DOHH2 (cell line): ENCODE data around the gene ADAMTSL4.

ENCODE experiments used
- H3F3A ChIP-seq: fragments of 200-600 bp; sonication (generic), shearing (Covaris generic); 2 replicates; pipeline ENCODE4 v1.6.0; 2016; ENCODE audit warnings: antibody characterized with exemption, mild to moderate bottlenecking; ENCODE audit not compliant: control insufficient read depth, insufficient read depth
- H3K27ac ChIP-seq: fragments of 200-600 bp; sonication (generic); 2 replicates; pipeline ENCODE4 v1.5.1; 2014; ENCODE audit warnings: low read depth, mild to moderate bottlenecking, low read length, moderate library complexity
- H3K27me3 ChIP-seq: fragments of 200-600 bp; sonication (generic); 2 replicates; pipeline ENCODE4 v1.6.1; 2014; ENCODE audit warnings: mild to moderate bottlenecking, low read length, mixed read lengths; ENCODE audit not compliant: control insufficient read depth
- H3K36me3 ChIP-seq: fragments of 200-600 bp; sonication (generic); 2 replicates; pipeline ENCODE4 v1.6.1; 2014; ENCODE audit warnings: mild to moderate bottlenecking, low read length, moderate library complexity, mixed read lengths; ENCODE audit not compliant: control insufficient read depth
- H3K4me1 ChIP-seq: fragments of 200-600 bp; sonication (generic); 2 replicates; pipeline ENCODE4 v1.6.1; 2014; ENCODE audit warnings: mild to moderate bottlenecking, low read length, mixed read lengths; ENCODE audit not compliant: control insufficient read depth
- H3K4me2 ChIP-seq: fragments of 200-600 bp; sonication (generic); 2 replicates; pipeline ENCODE4 v1.6.0; 2014; ENCODE audit warnings: mild to moderate bottlenecking, low read length, moderate library complexity
- H3K4me3 ChIP-seq: fragments of 200-600 bp; sonication (generic); 2 replicates; pipeline ENCODE4 v1.5.1; 2014; ENCODE audit warnings: mild to moderate bottlenecking, low read length, mixed read lengths
- H3K79me2 ChIP-seq: fragments of 200-600 bp; sonication (generic); 2 replicates; pipeline ENCODE4 v1.6.1; 2014; ENCODE audit warnings: mild to moderate bottlenecking, low read length, mixed read lengths; ENCODE audit not compliant: control insufficient read depth
- H3K9me2 ChIP-seq: fragments of 200-600 bp; sonication (generic); replicated peaks from 2 replicates; pipeline ENCODE4 v1.6.1; 2014; ENCODE audit warnings: mild to moderate bottlenecking, low read length, mixed read lengths; ENCODE audit not compliant: control insufficient read depth
- H3K9me3 ChIP-seq: fragments of 200-600 bp; sonication (generic); 2 replicates; pipeline ENCODE4 v1.6.1; 2014; ENCODE audit warnings: antibody characterized with exemption, low read length, mixed read lengths; ENCODE audit not compliant: control insufficient read depth, insufficient read depth
- H4K20me1 ChIP-seq: fragments of 200-600 bp; sonication (generic); 2 replicates; pipeline ENCODE4 v1.6.0; 2014; ENCODE audit warnings: low read depth, mild to moderate bottlenecking, antibody characterized with exemption, low read length, moderate library complexity; ENCODE audit not compliant: control insufficient read depth, insufficient read depth
- EZH2phosphoT487 ChIP-seq: fragments of 200-600 bp; sonication (generic); IDR thresholded peaks from 2 replicates; pipeline ENCODE4 v1.6.1; 2017; ENCODE audit warnings: borderline replicate concordance, mild to moderate bottlenecking, antibody characterized with exemption, low read length, moderate library complexity, mixed read lengths
- TF ChIP-seq, protein P1 (sequence below): fragments of 200-600 bp; sonication (generic); IDR thresholded peaks from one replicate; pipeline ENCODE4 v1.5.1; 2014; ENCODE audit warnings: antibody characterized with exemption, mild to moderate bottlenecking, low read depth, low read length; ENCODE audit not compliant: poor library complexity, severe bottlenecking

The ADAMTSL4 gene

DNA sequence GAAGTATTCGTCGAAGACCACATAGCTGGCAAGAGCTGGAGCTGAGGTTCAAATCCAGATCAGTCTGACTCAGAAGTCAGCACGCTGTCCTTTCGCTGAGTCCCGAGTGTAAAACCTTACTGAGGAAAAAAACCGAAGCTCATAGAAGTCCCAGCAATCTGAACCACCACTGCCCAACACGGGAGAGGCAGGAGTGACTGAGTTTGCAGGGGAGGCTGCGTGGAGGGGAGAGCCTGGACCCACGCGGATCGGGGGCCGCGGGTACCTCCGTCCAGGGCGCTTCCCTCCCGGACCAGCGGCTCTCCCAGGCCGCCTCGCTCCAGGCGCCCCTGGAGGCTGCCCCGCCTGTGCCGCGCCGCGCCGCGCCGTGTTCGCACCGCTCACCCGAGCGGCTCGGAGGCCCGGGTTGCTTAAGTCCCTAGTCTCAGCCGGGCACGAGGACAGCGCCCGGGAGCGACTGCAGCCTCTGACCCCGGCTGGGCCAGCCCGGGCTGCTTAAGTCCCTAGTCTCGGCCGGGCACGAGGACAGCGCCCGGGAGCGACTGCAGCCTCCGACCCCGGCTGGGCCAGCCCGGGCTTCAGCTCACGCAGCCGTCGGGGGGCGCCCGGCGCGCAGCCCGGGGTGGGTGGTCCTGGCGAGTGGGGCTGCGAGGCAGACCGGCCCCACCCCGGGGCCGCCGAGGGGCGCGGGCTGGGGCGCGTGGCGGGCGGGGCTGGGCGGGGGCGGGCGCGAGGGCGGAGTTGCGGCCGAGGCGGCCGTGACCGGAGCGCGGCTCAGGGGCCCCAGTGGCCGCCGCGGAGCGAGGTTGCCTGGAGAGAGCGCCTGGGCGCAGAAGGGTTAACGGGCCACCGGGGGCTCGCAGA is at the start of gene ADAMTSL4:
TSS of gene ADAMTSL4 (plus strand) at position 777 of the 864 bp plus-strand sequence. CDS start 2,881 bp downstream, outside the sequence.
- Histone ChIP-seq H3K9me2 (no peaks in the 10 kb centered on the region), H3K27ac (no peak within 1 kb of the TSS), H3F3A (no peaks in the 10 kb centered on the region), H4K20me1 (no peaks in the 10 kb centered on the region), H3K27me3 (peaks cover 44% of the 10 kb centered on the region), H3K4me2 (peak within 1 kb of the TSS; percentile 68), H3K4me3 (peak within 1 kb of the TSS; percentile 57), H3K9me3 (no peaks in the 10 kb centered on the region), H3K4me1 (peaks cover 12% of the 10 kb centered on the region), H3K36me3 (no peaks in the 10 kb centered on the region), H3K79me2 (no peaks in the 10 kb centered on the region)
- TF ChIP-seq, protein P1, sequence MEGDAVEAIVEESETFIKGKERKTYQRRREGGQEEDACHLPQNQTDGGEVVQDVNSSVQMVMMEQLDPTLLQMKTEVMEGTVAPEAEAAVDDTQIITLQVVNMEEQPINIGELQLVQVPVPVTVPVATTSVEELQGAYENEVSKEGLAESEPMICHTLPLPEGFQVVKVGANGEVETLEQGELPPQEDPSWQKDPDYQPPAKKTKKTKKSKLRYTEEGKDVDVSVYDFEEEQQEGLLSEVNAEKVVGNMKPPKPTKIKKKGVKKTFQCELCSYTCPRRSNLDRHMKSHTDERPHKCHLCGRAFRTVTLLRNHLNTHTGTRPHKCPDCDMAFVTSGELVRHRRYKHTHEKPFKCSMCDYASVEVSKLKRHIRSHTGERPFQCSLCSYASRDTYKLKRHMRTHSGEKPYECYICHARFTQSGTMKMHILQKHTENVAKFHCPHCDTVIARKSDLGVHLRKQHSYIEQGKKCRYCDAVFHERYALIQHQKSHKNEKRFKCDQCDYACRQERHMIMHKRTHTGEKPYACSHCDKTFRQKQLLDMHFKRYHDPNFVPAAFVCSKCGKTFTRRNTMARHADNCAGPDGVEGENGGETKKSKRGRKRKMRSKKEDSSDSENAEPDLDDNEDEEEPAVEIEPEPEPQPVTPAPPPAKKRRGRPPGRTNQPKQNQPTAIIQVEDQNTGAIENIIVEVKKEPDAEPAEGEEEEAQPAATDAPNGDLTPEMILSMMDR: no peak
- peak; percentile 87 for TF ChIP-seq EZH2phosphoT487

DNA sequence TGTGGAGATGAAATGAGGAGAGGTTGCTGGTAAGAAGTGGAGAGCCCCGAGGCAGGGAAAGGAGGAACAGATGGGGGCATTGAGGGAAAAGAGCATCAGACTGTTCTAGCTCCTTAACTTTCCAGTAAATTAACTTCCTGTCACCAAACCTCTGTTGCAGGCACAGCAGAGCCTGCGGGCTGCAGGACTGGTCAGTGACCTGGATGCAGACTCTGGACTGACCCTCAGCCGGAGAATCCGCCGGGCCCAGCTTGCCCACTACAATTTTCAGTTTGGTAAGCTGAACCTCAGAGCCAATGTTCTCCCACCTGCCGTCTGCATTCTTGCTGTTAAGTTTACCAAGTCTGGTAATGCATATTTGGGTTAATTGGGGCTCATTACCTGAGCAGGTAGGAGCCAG is 43.8 kb upstream of the ADAMTSL4 start:
- TF ChIP-seq, protein P1: no peak
- TF ChIP-seq EZH2phosphoT487: no peak
- Histone ChIP-seq H3K9me3 (no peaks in the 10 kb centered on the region), H3K4me3 (no peak overlapping the region), H3K27ac (no peak overlapping the region), H4K20me1 (no peaks in the 10 kb centered on the region), H3K79me2 (no peaks in the 10 kb centered on the region), H3K9me2 (no peaks in the 10 kb centered on the region), H3K27me3 (no peaks in the 10 kb centered on the region), H3K4me1 (peaks cover 7% of the 10 kb centered on the region), H3K4me2 (no peak overlapping the region), H3F3A (0 out of 2 replicates have a peak, but pooled peaks cover 3% of the 10 kb centered on the region), H3K36me3 (peaks cover 43% of the 10 kb centered on the region)

DNA sequence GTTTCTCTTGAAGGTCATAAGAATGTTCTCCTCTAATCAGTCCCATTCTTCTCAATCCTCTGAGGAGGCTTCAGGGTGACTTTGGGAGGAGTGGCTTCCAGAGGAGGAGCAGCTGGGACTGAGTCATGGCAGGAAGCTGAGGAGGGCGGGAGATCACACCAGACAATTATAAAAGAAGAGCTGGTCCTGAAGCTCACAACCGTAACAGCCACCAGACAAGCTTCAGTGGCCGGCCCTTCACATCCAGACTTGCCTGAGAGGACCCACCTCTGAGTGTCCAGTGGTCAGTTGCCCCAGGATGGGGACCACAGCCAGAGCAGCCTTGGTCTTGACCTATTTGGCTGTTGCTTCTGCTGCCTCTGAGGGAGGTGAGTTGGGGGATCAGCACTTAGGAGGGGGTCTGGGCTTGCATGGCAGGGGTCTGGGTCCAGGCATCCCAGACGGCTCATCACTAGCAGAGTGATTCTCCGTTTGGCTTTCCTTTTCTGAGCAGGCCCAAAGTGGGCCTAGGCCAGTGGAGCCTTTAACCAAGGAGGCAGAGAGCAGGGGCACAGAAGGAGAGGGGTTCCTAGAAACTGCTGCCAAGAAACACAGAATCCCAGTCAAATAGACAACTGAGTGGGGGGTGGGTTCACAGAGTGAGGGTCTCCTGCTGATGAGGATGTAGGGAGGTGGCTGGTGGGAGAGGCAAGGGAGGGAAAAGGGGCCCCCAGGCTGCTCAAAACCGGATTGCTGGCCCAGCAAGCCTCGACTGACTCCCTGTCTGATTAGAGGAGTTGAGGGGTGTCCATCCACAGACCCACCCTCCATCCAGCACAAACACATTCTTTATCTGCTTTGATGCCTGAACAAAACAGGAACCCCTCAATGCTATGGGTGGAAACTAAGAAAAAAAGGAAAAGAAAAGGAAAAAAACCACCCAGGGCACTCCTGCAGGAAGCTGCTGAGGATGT is 41.0 kb upstream of the ADAMTSL4 start, which contains the start of gene ECM1:
TSS of gene ECM1 (plus strand) at position 198 of the 953 bp plus-strand sequence. CDS start at position 299, 101 bp downstream.
- H3K9me2 ChIP-seq: no peaks in the 10 kb centered on the region
- no peaks in the 10 kb centered on the region for H3K79me2 ChIP-seq
- H3K4me3 ChIP-seq: no peak within 1 kb of the TSS
- no peaks in the 10 kb centered on the region for H4K20me1 ChIP-seq
- H3K4me2 ChIP-seq: no peak within 1 kb of the TSS
- no peak within 1 kb of the TSS for H3K27ac ChIP-seq
- TF ChIP-seq EZH2phosphoT487: no peak
- TF ChIP-seq, protein P1: no peak
- peaks cover 15% of the 10 kb centered on the region for H3K4me1 ChIP-seq
- H3K36me3 ChIP-seq: peaks cover 36% of the 10 kb centered on the region
- no peaks in the 10 kb centered on the region for H3K9me3 ChIP-seq
- H3F3A ChIP-seq: no peaks in the 10 kb centered on the region
- no peaks in the 10 kb centered on the region for H3K27me3 ChIP-seq
